IPS-NIHi11 (cell line): ENCODE data around the gene CTU2.
"Not testable (repeated sequence)": the region's sequence is repeated elsewhere in the genome, so short reads cannot be mapped to it uniquely, and the experiment has no call there.

Experiments
- DNase-seq: peaks from one replicate; pipeline ENCODE4 v3.0.0; 2012; ENCODE audit warnings: mixed read lengths, low spot score

CTU2 gene

GRCh38 chr16:88706229-88706964, at the start of gene CTU2, which contains the start of gene RNF166:
Gene CTU2 (plus strand): TSS chr16:88706503. CDS start chr16:88706531, 28 bp downstream.
Gene RNF166 (minus strand): TSS chr16:88706408. CDS start chr16:88706325, 83 bp downstream.
- peak; percentile 100 for DNase-seq

DNA sequence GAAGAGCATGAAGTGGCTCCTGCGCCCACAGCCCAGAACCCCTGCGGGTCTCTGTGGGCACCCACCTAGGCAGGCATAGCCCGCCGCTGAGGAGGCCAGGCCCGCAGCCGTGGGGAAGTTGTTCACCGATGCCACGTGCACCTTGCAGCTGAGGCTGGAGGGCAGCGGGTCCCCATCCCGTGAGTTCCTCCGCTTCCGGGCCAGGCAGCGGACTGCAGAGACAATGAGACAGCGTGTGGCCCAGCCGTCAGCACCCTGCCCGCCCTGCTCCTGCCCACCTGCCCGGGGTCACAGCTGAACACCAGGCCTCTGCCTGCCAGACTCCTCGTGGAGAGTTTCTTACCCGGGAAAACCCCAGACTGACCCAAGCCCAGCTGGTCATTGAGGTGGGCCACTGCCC, 48.9 kb upstream of the CTU2 start:
- DNase-seq: no peak

DNA sequence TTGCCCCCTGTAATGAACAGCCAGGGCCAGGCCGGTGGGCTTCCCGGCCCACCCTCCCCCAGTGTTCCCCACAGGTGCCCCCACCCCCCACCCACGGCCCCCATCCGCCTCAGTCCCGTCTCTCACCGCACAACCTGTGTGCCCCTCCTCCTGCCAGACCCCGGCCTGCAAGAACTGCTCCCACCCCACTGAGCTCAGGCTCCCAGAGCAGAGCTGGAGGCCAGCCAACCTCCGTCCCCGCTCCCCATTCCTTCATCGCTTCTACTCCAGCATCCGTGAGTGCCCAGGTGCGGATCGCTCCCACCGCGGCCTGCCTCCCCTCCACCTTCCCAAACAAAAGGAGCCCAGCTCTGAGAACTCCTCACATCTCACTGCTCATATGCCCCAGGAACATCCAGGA, 47.6 kb upstream of the CTU2 start:
- no peak for DNase-seq

DNA sequence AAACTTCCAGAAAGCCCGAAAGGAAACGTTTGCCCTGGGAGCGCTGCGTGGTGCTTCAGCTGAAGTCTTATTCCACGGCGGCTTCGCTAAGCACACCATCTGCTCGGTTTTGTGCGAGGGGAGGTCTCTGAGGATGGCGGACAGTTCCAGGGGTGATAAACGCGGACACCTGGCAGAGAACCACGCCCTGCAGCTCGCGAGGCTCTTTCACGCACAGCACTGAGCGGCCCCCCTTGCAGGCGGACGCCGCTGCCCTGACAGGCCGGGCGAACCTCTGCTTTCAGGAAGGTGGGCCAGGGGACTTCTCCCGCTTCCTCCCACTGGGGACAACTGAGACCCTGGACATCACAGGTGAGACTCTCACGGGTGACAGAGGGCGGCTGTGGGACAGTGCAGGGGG, 47.1 kb upstream of the CTU2 start:
- DNase-seq: no peak

GRCh38 chr16:88661468-88661867, 44.8 kb upstream of the CTU2 start:
- DNase-seq: no peak

DNA sequence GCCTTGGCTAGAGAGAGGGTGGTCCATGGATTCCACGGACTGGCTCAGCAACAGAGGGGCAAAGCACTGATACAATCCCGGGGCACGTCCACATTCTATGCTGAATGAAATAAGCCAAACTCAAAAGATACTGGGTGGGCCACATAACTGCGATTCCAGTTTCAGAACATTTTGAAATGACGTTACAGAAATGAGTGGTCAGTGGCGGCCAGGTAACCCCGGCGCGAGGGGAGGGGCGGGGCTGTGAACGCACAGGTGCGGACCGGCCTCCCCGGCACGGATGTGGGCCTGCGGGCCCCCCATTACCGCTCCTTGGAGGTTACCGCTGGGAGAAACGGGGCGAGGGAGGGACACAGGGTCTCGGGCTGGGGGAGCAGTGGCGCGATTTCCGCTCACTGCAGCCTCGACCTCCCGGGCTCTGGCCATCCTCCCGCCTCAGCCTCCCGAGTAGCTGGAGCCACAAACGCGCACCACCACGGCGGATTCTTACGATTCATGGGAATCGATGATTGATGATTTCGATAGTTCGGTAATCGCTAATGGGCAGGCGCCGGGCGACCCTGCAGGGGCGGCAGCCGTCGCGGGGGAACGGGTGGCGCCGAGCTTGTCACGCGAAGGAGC, 44.0 kb upstream of the CTU2 start:
- DNase-seq: no peak

- peak; percentile 100 for DNase-seq
Measured at GRCh38 chr16:88662843-88663606, 43.3 kb upstream of the CTU2 start, which contains the start of gene MVD. Gene MVD (minus strand): TSS chr16:88663091. CDS start chr16:88663080, 11 bp downstream.

GRCh38 chr16:88665148-88665547, 41.2 kb upstream of the CTU2 start:
- DNase-seq: no peak

- DNase-seq: no peak
Measured at GRCh38 chr16:88665570-88665969, 40.7 kb upstream of the CTU2 start.

DNA sequence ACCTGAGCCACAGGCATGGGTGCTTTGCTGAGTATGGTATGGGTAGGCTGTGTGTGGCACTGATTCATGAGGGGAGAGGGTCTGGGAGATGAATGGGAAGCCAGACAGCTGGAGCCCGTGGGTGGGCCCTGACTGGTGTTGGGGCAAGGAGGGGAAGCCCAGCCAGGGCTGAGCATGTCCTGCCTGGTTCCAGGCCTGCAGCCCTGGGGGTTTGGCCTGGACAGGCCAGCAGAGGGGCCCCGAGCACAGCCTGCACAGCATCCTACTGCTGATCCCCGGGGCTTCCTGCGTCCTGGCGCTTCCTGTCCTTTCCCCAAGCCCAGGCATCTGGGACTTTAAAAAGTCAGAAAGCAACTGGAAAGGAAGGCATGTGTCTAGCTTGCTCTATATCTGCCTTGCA, 38.8 kb upstream of the CTU2 start:
- DNase-seq: no peak

- DNase-seq: not testable (repeated sequence)
Measured at GRCh38 chr16:88669493-88669892, 36.8 kb upstream of the CTU2 start.

GRCh38 chr16:88669980-88670379, 36.3 kb upstream of the CTU2 start:
- no peak for DNase-seq

DNA sequence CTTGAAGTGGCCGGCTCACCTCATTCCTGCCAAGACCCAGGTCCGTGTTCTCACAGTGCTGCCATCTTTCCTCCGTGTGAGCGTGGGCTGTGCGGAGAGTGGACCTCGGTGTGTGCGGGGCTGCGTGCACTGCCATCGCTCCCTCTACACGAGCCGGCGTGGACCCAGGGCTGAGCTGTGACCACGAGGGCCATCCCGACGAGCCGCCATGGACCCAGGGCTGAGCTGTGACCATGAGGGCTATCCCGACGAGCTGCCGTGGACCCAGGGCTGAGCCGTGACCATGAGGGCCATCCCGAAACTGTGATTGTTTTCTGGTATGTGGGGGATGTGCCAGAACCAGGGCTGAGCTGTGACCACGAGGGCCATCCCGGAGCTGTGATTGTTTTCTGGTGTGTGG, 34.5 kb upstream of the CTU2 start:
- no peak for DNase-seq

DNA sequence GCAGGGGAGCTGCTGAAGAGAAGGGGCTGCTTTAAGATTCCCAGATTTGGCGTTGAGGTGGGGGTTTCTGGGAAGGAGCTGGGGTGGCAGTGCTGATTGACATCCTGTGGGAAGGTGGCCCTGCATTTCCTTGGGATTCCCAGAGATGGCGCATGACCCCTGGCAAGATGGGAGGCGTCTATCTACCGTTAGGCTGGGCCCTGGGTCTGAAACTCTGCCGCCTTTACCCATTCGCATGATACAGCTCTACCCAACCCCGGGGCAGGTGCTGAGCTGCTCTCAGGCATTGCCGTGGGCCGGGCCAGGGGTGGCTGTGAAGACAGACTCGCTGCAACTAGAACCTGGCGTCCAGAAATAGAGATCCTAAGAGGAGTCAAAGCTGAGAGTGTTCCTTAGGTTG, 33.5 kb upstream of the CTU2 start:
- peak; percentile 80 for DNase-seq

GRCh38 chr16:88673716-88674379, 32.5 kb upstream of the CTU2 start:
- no peak for DNase-seq

DNA sequence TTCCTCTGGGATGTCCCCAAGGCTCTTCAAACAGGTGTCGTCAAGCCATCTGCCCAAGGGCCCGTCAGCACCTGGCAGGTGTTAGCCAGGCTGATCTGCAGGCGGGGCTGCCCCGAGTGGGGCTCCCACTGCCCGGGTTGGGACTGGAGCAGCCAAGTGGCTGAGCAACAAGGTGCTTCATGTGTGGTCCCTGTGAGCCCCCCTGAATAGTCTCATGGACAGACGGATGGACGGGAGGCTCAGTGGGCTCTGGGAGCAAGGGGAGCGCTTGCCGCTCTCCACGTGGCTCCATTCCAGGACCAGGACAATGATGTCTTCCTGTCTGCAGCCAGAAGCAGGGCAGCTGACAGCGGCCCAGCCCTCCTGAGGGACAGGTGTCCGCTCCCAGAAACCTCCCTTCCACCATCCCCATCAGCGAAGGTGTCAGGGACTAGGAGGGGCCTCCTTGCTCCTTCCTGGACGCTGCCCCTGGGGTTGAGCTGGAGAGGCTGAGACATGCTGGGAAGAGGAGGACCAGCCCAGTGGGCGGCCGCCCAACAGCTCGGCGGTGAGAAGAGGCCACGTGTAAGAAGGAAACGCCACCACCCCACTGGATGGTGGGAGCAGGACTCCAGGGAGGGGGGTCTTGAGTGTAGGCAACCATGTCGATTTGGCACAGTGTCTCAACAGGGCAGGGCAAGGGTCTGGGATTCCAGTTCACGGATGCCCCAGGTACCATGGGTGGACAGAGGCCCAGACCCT, 29.6 kb upstream of the CTU2 start:
- DNase-seq: no peak

GRCh38 chr16:88677721-88678120, 28.6 kb upstream of the CTU2 start:
- no peak for DNase-seq

- peak; percentile 53 for DNase-seq
Measured at GRCh38 chr16:88678224-88678979, 27.9 kb upstream of the CTU2 start.

GRCh38 chr16:88680554-88681083, 25.7 kb upstream of the CTU2 start:
- DNase-seq: no peak

- DNase-seq: peak; percentile 85
Measured at GRCh38 chr16:88681084-88681680, 25.1 kb upstream of the CTU2 start.
